M059J (cell line): ENCODE measurements around the gene TCEA3. TPM values are rescaled to one million over a fixed set of nuclear protein-coding genes. Genes with fewer than 3 reads are reported as not detected.

ENCODE experiments used
- DNase-seq: peaks from one replicate; pipeline ENCODE4 v3.0.0-alpha.2; 2012; ENCODE audit warnings: low read depth
- total RNA-seq: library from RNA; depleted of rRNA; stranded (reverse); fragments of >200 nt; shearing (Covaris generic); gene quantifications from 2 replicates; pipeline ENCODE4 v1.2.3, GENCODE V29; 2014

The TCEA3 gene
- total RNA-seq, 1 experiment from 2014 or later: 0.30 TPM

GRCh38 chr1:23421343-23421742 is 3.2 kb downstream of the TCEA3 start:
- DNase-seq: no peak

- DNase-seq: no peak
These were observed 3.8 kb downstream of the TCEA3 start for GRCh38 chr1:23420778-23421177.

- DNase-seq: no peak
These were observed 5.4 kb downstream of the TCEA3 start for GRCh38 chr1:23419180-23419579.

- peak; percentile 20 for DNase-seq
These were observed 7.0 kb downstream of the TCEA3 start for GRCh38 chr1:23417570-23417969.

GRCh38 chr1:23416964-23417363 is 7.6 kb downstream of the TCEA3 start:
- no peak for DNase-seq

- no peak for DNase-seq
These were observed 15.7 kb downstream of the TCEA3 start for GRCh38 chr1:23408797-23409290.

- DNase-seq: peak; percentile 23
These were observed 17.4 kb downstream of the TCEA3 start for GRCh38 chr1:23407016-23407630.

- no peak for DNase-seq
These were observed 18.6 kb downstream of the TCEA3 start for GRCh38 chr1:23405946-23406345.

- peak; percentile 100 for DNase-seq
These were observed 20.6 kb downstream of the TCEA3 start for GRCh38 chr1:23403735-23404486.

GRCh38 chr1:23403355-23403734 is 21.2 kb downstream of the TCEA3 start:
- DNase-seq: no peak

- peak; percentile 94 for DNase-seq
These were observed 21.6 kb downstream of the TCEA3 start for GRCh38 chr1:23403038-23403336.

- DNase-seq: peak; percentile 71
These were observed 22.1 kb downstream of the TCEA3 start for GRCh38 chr1:23402286-23403037.

GRCh38 chr1:23401313-23401712 is 23.2 kb downstream of the TCEA3 start:
- DNase-seq: peak; percentile 36

- no peak for DNase-seq
These were observed 24.0 kb downstream of the TCEA3 start for GRCh38 chr1:23400324-23401114.

- DNase-seq: no peak
These were observed 25.3 kb downstream of the TCEA3 start for GRCh38 chr1:23399229-23399628.

- no peak for DNase-seq
These were observed 26.6 kb downstream of the TCEA3 start for GRCh38 chr1:23397908-23398307.

GRCh38 chr1:23396380-23396779 is 28.2 kb downstream of the TCEA3 start:
- DNase-seq: no peak

GRCh38 chr1:23395849-23396248 is 28.7 kb downstream of the TCEA3 start:
- DNase-seq: no peak

- no peak for DNase-seq
These were observed 29.3 kb downstream of the TCEA3 start for GRCh38 chr1:23395154-23395724.

GRCh38 chr1:23394684-23395083 is 29.9 kb downstream of the TCEA3 start:
- peak; percentile 91 for DNase-seq

- DNase-seq: peak; percentile 95
These were observed 30.4 kb downstream of the TCEA3 start for GRCh38 chr1:23394181-23394580.

- DNase-seq: peak; percentile 94
These were observed 30.8 kb downstream of the TCEA3 start for GRCh38 chr1:23393706-23394105.
